Activated B cell treated with CpG ODN at 0.5 μM for 24 hours (primary cell): Measurements from ENCODE around the gene BCL2L13. TPM values are rescaled to one million over a fixed set of nuclear protein-coding genes. Genes with fewer than 3 reads are reported as not detected.

Experiments used
- ATAC-seq: fragments of 200-7000 bp; cut with Tn5 transposase; one replicate; pipeline ENCODE4 v1.10.0; 2021; ENCODE audit warnings: low read depth, mild to moderate bottlenecking, moderate library complexity
- CTCF ChIA-PET: fragments of 350-600 bp; sonication (Branson Sonifier 250); formaldehyde crosslinking; loops from one replicate; lab custom pipeline; 2021; ENCODE audit warnings: antibody characterized with exemption; lab: Charles Lee
- POLR2A ChIA-PET: fragments of 350-600 bp; sonication (Branson Sonifier 250); formaldehyde crosslinking; loops from one replicate; lab custom pipeline; 2021; ENCODE audit warnings: antibody characterized with exemption; lab: Charles Lee
- DNase-seq: peaks from one replicate; pipeline ENCODE4 v3.0.0; 2022
- H3K27ac Mint-ChIP-seq: one replicate; pipeline ENCODE4 v1.8.0; 2020; ENCODE audit warnings: mixed read lengths
- H3K27me3 Mint-ChIP-seq: one replicate; pipeline ENCODE4 v1.8.0; 2021; ENCODE audit warnings: mixed read lengths
- H3K36me3 Mint-ChIP-seq: one replicate; pipeline ENCODE4 v1.8.0; 2021; ENCODE audit warnings: low read depth, mixed read lengths
- H3K4me1 Mint-ChIP-seq: one replicate; pipeline ENCODE4 v1.8.0; 2021; ENCODE audit warnings: mixed read lengths
- H3K4me3 Mint-ChIP-seq: one replicate; pipeline ENCODE4 v1.8.0; 2020; ENCODE audit warnings: mild to moderate bottlenecking, mixed read lengths
- H3K9me3 Mint-ChIP-seq: one replicate; pipeline ENCODE4 v1.8.0; 2020; ENCODE audit warnings: mixed read lengths
- intact Hi-C: fragments of 100-400 bp; cut with micrococcal nuclease; formaldehyde crosslinking; loops from one replicate; pipeline ENCODE4 v1.15.1; 2024
- total RNA-seq: library from RNA; stranded (reverse); gene quantifications from 2 replicates; pipeline ENCODE4 v1.2.3, GENCODE V29; 2022
- TF ChIP-seq, protein P1 (sequence below): fragments of 200-600 bp; IDR thresholded peaks from one replicate; pipeline ENCODE4 v1.8.0; 2022; ENCODE audit warnings: antibody characterized with exemption, mild to moderate bottlenecking

BCL2L13 gene
- total RNA-seq, 1 donor from 2014 or later = 38.7 TPM

DNA sequence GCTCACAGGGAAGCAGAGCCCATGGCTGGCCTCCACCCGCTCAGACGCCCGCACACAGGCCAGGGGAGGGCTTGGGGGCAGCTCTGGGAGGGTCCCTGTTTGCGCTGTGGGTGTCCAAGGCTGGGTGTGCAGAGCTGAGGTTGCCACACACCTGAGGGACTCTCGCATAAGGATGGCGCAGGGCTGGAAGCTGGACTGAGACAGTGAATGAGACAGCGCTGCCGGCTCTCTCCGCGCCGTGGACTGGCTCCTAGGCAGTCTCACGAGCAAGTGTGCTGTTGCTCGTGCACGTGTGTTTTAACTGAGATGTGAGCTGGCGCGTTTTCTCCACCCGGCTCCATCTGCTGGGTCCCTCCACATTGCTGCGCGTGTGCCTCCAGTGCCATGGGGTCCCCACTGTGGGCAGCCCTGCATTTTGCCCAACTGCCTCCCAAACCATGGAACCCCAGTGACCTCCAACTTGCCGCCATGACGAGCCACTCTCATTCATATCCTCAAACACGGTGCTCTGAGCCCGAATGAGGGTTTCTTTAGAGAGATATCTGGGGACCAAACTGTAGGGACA, 139.9 kb downstream of the BCL2L13 start:
- Mint-ChIP-seq H3K27me3 (no peaks in the 10 kb centered on the region), H3K4me1 (peaks cover 80% of the 10 kb centered on the region)

DNA sequence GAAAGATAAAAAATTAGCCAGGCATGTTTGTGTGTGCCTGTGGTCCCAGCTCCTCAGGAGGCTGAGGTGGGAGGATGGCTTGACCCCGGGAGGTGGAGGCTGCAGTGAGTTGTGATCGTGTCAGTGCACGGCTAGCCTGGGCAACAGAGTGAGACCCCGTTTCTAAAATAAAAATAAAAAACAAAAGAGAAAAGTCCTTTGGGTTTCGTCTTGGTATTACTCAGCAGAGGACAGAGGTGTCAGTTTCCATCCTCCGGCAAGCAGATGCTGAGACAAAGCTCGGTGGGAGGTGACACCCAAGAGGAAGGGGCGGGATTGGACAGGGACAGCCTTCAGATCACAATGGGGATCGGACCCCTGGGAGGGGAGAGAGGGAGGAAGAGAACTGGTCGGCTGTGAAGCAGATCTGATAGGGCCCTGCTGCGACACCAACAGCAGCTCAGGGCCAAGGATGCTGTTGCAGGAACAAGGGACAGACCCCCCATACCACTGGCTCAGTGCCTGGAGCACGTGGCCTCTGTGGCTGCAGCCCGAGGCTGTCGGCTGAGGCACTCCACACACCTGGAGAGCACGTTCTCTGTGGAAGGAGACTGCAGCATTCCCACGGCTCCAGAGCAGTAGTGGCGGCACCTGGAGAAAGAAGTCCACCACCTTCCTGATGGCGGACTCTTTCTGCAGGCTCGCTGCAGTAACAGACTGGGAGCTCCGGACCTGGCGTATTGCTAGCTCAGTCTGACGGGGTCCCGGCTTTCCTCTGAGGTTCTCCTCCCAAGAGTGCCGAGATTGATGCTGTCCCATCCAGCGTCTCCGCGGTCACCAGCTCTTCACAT, 140.9 kb downstream of the BCL2L13 start:
- Mint-ChIP-seq H3K9me3 (no peaks in the 10 kb centered on the region), H3K36me3 (peaks cover 7% of the 10 kb centered on the region), H3K4me3 (peak overlapping the region; percentile 91), H3K27ac (peak overlapping the region; percentile 76), H3K4me1 (peaks cover 82% of the 10 kb centered on the region), H3K27me3 (no peaks in the 10 kb centered on the region)
- ATAC-seq (peak; percentile 8), DNase-seq (peak; percentile 22)
- ChIA-PET CTCF (interaction anchor here (1.0 kb wide), 2 partner anchors 37 to 297 kb away, joined by 3 to 4 read pairs; no protein-coding TSS in a partner anchor), POLR2A (interaction anchor here (0.6 to 11.5 kb wide), 7 partner anchors 8 to 297 kb away, joined by 3 to 581 read pairs (median 7); no protein-coding TSS in a partner anchor)
- intact Hi-C loops = loop anchor here (2.0 kb wide), 1 partner anchor 217 kb away; no protein-coding TSS in a partner anchor
- TF ChIP-seq, protein P1, sequence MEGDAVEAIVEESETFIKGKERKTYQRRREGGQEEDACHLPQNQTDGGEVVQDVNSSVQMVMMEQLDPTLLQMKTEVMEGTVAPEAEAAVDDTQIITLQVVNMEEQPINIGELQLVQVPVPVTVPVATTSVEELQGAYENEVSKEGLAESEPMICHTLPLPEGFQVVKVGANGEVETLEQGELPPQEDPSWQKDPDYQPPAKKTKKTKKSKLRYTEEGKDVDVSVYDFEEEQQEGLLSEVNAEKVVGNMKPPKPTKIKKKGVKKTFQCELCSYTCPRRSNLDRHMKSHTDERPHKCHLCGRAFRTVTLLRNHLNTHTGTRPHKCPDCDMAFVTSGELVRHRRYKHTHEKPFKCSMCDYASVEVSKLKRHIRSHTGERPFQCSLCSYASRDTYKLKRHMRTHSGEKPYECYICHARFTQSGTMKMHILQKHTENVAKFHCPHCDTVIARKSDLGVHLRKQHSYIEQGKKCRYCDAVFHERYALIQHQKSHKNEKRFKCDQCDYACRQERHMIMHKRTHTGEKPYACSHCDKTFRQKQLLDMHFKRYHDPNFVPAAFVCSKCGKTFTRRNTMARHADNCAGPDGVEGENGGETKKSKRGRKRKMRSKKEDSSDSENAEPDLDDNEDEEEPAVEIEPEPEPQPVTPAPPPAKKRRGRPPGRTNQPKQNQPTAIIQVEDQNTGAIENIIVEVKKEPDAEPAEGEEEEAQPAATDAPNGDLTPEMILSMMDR = no peak

More for the DNA sequence above, 139.9 kb downstream of the BCL2L13 start:
- TF ChIP-seq, protein P1 = no peak
- ATAC-seq (no peak), DNase-seq (peak; percentile 19)
- POLR2A ChIA-PET = interaction anchor here (0.7 to 11.5 kb wide), 7 partner anchors 7 to 298 kb away, joined by 3 to 581 read pairs (median 7); partner anchors contain the start of gene BCL2L13
- Mint-ChIP-seq H3K36me3 (peaks cover 9% of the 10 kb centered on the region), H3K27ac (peak overlapping the region; percentile 96), H3K9me3 (no peaks in the 10 kb centered on the region), H3K4me3 (peak overlapping the region; percentile 91)
- intact Hi-C loops = no loop called here
- CTCF ChIA-PET = no interaction called here

DNA sequence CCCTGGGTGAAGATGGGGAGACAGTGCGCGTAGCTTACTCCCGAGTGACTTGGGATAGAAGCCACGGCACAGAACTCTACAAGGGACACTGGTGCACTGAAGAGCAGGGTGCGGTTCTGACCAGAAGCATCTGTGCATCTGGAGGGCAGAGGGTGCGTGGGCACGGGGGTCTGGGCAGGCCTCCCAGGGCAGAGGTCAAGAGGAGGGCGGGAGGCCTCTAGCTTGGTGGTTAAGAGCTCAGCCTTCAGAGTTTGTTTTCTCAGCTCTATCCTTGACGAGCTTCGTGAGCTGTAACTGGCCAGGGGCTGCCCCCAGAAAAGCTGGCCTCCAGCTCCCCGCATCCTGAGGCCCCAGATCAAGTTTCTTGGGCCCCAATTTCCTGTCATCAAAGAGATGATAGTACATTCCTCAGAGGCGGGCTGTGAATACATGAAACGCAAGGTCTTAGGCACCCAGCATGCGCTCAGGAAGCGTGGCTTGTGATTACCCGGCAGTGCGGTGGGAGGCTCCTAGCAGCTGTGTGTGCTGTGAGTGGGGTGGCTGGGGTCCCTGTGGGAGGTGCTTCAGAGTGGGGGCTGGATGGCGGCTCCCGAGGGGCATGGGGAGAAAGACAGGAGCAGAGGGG, 141.7 kb downstream of the BCL2L13 start:
- DNase-seq (peak; percentile 12), ATAC-seq (no peak)
- Mint-ChIP-seq H3K27ac (peak overlapping the region; percentile 46), H3K4me3 (no peak overlapping the region), H3K4me1 (peaks cover 77% of the 10 kb centered on the region), H3K36me3 (peaks cover 7% of the 10 kb centered on the region), H3K27me3 (no peaks in the 10 kb centered on the region), H3K9me3 (no peaks in the 10 kb centered on the region)
- TF ChIP-seq, protein P1 = no peak
- POLR2A ChIA-PET = interaction anchor here (0.6 to 11.5 kb wide), 5 partner anchors 9 to 231 kb away, joined by 3 to 581 read pairs (median 3); no protein-coding TSS in a partner anchor
- CTCF ChIA-PET = interaction anchor here (1.0 kb wide), 2 partner anchors 38 to 296 kb away, joined by 3 to 4 read pairs; no protein-coding TSS in a partner anchor
- intact Hi-C loops = loop anchor here (2.0 kb wide), 1 partner anchor 217 kb away; no protein-coding TSS in a partner anchor

Other genes with a start within 250 kb of the BCL2L13 start
- gene SLC25A18, start 75.3 kb upstream of the BCL2L13 start, total RNA-seq = 0.15 and 0.27 TPM in 2 replicates
- 73.9 and 74.0 TPM in 2 replicates for gene ATP6V1E1, start 10.0 kb upstream of the BCL2L13 start, total RNA-seq
- 78.9 and 81.4 TPM in 2 replicates for gene BID, start 135.7 kb downstream of the BCL2L13 start, total RNA-seq